Gastrocnemius medialis (tissue), 4 donors: ENCODE measurements around the gene CYP4B1. TPM values are rescaled to one million over a fixed set of nuclear protein-coding genes. Genes with fewer than 3 reads are reported as not detected.
A peak's percentile ranks its signal among the peaks of the same experiment; 100 is the strongest.

Experiments
- ATAC-seq, 2 donors: fragments of 150-250 bp; one replicate each; pipeline ENCODE4 v1.9.1; 2016
- DNase-seq, 2 donors: peaks; one replicate each; pipeline ENCODE4 v3.0.0-alpha.2; 2019
- H3K27ac ChIP-seq, 4 donors: fragments of 200-600 bp; sonication (generic); 1 replicate in 1 of 4; 2 replicates in 3 of 4; pipeline ENCODE4 v1.5.1; 2016 to 2018; ENCODE audit warnings: mild to moderate bottlenecking in 2 of 4, moderate library complexity in 1 of 4
- H3K27me3 ChIP-seq, 3 donors: fragments of 200-600 bp; sonication (generic) in 2 of 3; 1 replicate in 1 of 3; 2 replicates in 2 of 3; pipeline versions ENCODE4 v1.5.1 to v1.6.0; 2016 to 2019; ENCODE audit warnings: mild to moderate bottlenecking in 1 of 3, moderate library complexity in 1 of 3
- H3K36me3 ChIP-seq, 2 donors: fragments of 200-600 bp; sonication (generic) in 1 of 2; one replicate each; pipeline ENCODE4 v1.5.1; 2017 to 2018
- H3K4me1 ChIP-seq, 2 donors: fragments of 200-600 bp; sonication (generic) in 1 of 2; one replicate each; pipeline ENCODE4 v1.5.1; 2016 to 2017; ENCODE audit warnings: mild to moderate bottlenecking in 2 of 2
- H3K4me3 ChIP-seq, 4 donors: fragments of 200-600 bp; sonication (generic) in 3 of 4; 1 replicate in 1 of 4; 2 replicates in 3 of 4; pipeline ENCODE4 v1.5.1; 2016 to 2019; ENCODE audit warnings: mild to moderate bottlenecking in 2 of 4
- H3K9me3 ChIP-seq, 3 donors: fragments of 200-600 bp; sonication (generic) in 2 of 3; 1 replicate in 1 of 3; 2 replicates in 2 of 3; pipeline ENCODE4 v1.5.1; 2016 to 2019
- CTCF ChIP-seq, 5 experiments: fragments of 450-650 bp in 3 of 5; fragments of 200-600 bp in 2 of 5; sonication (generic) in 2 of 5; IDR thresholded peaks in 4 of 5; conservative IDR thresholded peaks in 1 of 5; 1 replicate in 4 of 5; 2 replicates in 1 of 5; pipeline ENCODE4 v1.5.1; 2016 to 2019; ENCODE audit warnings: antibody characterized with exemption in 5 of 5, mild to moderate bottlenecking in 3 of 5, moderate library complexity in 3 of 5
- POLR2A ChIP-seq, 2 donors: fragments of 450-650 bp; IDR thresholded peaks; one replicate each; pipeline ENCODE4 v1.6.1; 2017; ENCODE audit warnings: antibody characterized with exemption in 2 of 2, mild to moderate bottlenecking in 2 of 2, moderate library complexity in 2 of 2
- in situ Hi-C, 4 donors: fragments of 200-750 bp; cut with MboI; loops; one replicate each; pipeline versions ENCODE4 v1.15.0 to v1.8.0; 2017; ENCODE audit warnings: low sequenced_read_pairs in 4 of 4
- intact Hi-C: fragments of 100-400 bp; cut with DNase I; formaldehyde crosslinking; loops from one replicate; pipeline ENCODE4 v1.15.1; 2023; ENCODE audit warnings: low total_unique reads
- total RNA-seq, 4 donors: library from RNA; depleted of rRNA; stranded (reverse); fragments of >200 nt; gene quantifications; one replicate each; pipeline versions ENCODE4 v1.1.0 to v1.2.3, GENCODE V29; 2016

Gene CYP4B1
- total RNA-seq, 4 donors from 2014 or later = 57.3 to 97.4 (median 70.0) TPM

DNA sequence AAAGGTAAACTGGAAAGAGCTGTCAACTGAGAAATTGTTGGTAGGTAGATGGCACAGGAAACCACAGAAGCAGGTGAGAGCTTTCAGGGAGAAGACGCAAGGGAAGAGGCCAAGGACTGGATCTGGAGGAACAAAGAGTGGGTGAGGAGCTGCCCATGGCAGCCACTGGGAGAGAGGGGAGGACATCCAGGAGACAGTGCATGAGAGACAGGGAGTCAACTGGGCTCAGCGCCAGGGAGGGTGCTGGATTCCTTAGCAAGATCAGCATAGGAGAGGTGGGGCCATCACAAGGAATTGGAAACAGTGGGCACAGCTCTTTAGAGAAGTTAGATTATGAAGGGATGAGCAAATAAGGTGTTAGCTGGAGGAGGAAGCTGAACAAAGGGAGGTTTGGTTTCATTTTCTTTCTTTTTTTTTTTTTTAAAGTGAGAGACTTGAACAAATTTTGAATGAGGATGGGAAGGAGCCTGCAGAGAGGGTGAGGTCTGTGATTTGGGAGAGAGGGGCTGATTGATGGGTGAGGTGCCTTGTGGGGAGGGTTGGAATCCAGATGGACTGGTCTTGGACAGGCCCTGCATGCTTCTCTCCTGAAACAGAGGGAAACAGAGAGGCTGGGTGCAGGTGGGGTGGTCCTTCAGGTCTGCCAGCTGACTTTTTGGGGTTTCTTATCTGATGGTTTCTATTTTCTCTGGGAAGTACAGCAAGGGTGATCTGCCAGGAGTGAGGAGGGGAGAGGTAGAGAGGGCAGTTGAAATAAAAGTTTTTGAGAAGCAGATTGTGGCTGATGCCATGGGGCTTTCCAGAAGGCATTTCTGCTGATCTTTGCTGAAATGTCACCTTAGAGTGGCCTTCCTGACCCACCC is 5.4 kb downstream of the CYP4B1 start:
- TF ChIP-seq CTCF (IDR thresholded peaks at IDR 0.05 in 4 of 5, conservative IDR thresholded peaks at IDR 0.05 in 1 of 5) (no peak), POLR2A (IDR thresholded peaks at IDR 0.05) (no peak)
- no peak for ATAC-seq
- Histone ChIP-seq H3K4me3 (peak overlapping the region; percentile 18 to 63 (median 42)), H3K27ac (peak overlapping the region; percentile 81 to 88 (median 84)), H3K4me1 (peaks cover 0 to 31% of the 10 kb centered on the region in 2 donors), H3K27me3 (no peaks in the 10 kb centered on the region), H3K36me3 (no peaks in the 10 kb centered on the region), H3K9me3 (no peaks in the 10 kb centered on the region)
- in situ Hi-C loops (no loop called here), intact Hi-C loops (loop anchor here (5.0 kb wide), 1 partner anchor 52 kb away; no protein-coding TSS in a partner anchor)
- DNase-seq = peak; percentile 37 to 65

DNA sequence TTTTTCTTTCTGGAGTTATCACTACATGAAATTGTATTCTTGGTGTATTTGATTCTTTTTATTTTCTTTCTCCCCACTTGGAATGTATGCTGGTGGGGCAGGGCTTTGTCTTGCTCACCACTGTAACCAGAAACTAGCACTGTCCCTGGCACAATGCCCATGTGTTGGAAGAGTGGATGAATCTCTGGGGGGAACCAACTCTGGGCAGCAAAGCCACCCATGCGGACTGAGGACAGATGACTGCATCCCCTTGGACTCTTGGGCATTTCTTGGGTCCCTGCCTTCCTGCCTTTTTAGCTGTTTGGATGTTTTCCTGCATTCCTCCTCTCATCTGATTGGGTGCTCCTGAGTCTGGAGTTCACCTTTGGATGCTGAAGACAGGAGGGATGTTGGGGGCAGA is 6.1 kb downstream of the CYP4B1 start:
- H3K27ac ChIP-seq = peak overlapping the region; percentile 81 to 88 (median 84)
- H3K36me3 ChIP-seq = no peaks in the 10 kb centered on the region
- no peaks in the 10 kb centered on the region for H3K9me3 ChIP-seq
- in situ Hi-C loops = no loop called here
- ATAC-seq = no peak
- intact Hi-C loops = loop anchor here (5.0 kb wide), 1 partner anchor 53 kb away; no protein-coding TSS in a partner anchor
- H3K4me1 ChIP-seq = peaks cover 0 to 33% of the 10 kb centered on the region in 2 donors
- DNase-seq = peak; percentile 38 to 66
- no peak for TF ChIP-seq CTCF (IDR thresholded peaks at IDR 0.05 in 4 of 5, conservative IDR thresholded peaks at IDR 0.05 in 1 of 5)
- no peak for TF ChIP-seq POLR2A (IDR thresholded peaks at IDR 0.05)
- no peaks in the 10 kb centered on the region for H3K27me3 ChIP-seq
- peak overlapping the region; percentile 18 to 63 (median 42) for H3K4me3 ChIP-seq

DNA sequence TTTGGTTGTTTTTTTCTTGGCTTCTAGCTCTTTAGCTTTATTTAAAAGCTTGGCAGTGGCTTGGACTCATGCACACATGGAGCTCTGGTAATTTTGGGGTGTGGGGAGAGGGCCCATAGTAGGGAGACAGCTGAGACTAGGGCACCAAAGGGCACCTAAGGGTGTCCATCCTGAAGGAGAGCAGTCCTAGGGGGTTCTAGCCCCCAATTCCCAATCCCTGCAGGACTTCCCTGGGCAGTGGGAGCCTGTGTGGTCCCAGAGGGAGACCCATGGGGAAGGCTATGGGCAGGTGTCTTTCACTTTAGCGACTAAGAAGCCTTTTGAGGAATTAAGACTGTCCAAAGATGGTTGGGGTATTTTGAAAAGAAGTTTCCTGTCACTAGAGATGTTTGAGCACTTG is 6.9 kb downstream of the CYP4B1 start:
- DNase-seq = no peak
- Histone ChIP-seq H3K27me3 (no peaks in the 10 kb centered on the region), H3K27ac (peak overlapping the region; percentile 81 to 88 (median 84)), H3K36me3 (no peaks in the 10 kb centered on the region), H3K9me3 (no peaks in the 10 kb centered on the region), H3K4me3 (peak overlapping the region; percentile 18 to 63 (median 42)), H3K4me1 (peaks cover 1 to 41% of the 10 kb centered on the region in 2 donors)
- in situ Hi-C loops (no loop called here), intact Hi-C loops (no loop called here)
- ATAC-seq = no peak
- no peak for TF ChIP-seq CTCF (IDR thresholded peaks at IDR 0.05 in 4 of 5, conservative IDR thresholded peaks at IDR 0.05 in 1 of 5)
- TF ChIP-seq POLR2A (IDR thresholded peaks at IDR 0.05) = no peak

DNA sequence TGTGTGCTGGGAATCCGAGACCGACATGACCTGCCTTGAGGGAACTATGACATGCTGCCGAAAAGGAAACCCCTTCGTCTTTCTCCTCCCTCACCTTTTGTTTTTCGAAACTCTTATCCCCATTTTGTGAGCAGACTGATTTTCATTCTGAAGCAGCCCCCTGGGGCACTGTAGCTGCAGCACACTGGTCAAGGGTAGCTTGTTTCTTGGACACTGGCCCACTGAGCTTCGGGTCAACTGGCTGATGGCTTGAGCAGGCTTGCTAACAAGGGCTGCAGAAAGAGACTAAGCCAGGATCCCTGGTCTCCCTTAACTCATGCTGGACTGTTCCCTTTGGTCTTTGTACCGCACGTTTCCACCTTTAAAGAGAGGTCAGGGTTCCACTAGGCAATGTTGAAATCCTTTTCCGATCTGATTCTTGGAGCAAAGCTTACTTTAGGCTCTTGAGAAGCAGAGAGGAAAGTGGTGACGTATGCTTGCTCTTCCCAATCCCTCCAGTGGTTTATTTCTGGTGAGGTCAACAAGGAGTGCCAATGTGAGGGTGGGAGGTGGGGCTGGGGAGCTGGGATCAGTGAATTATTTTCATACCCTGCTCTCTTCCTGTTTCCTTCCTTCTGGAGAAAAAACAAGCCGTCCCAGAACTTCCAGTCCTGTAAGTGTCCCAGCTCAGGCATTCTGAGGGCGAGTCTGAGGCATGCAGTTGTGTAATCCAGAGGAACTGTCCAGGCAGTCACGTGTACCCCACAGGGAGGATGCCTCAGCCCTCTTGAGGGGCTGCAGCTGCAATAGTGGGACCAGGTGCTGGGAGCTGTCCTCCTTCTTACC is 7.6 kb downstream of the CYP4B1 start:
- in situ Hi-C loops = no loop called here
- Histone ChIP-seq H3K4me1 (peaks cover 8 to 46% of the 10 kb centered on the region in 2 donors), H3K9me3 (no peaks in the 10 kb centered on the region), H3K4me3 (peak overlapping the region; percentile 18 to 63 (median 42)), H3K27me3 (no peaks in the 10 kb centered on the region), H3K27ac (peak overlapping the region; percentile 81 to 88 (median 84)), H3K36me3 (no peaks in the 10 kb centered on the region)
- ATAC-seq (peak; percentile 85 to 86), DNase-seq (peak; percentile 77 to 84)
- intact Hi-C loops = no loop called here
- TF ChIP-seq CTCF (IDR thresholded peaks at IDR 0.05 in 4 of 5, conservative IDR thresholded peaks at IDR 0.05 in 1 of 5) = no peak
- TF ChIP-seq POLR2A (IDR thresholded peaks at IDR 0.05) = peak; percentile 32 to 73
